ENCODE measurements around the gene RTL1.

RTL1 gene

GRCh38 chr14:100903672-100904185 is at the start of gene RTL1:
TSS of gene RTL1 (minus strand) at chr14:100903722. CDS start at chr14:100884788, 18,934 bp downstream.
- peak; percentile 28 for DNase-seq

GRCh38 chr14:100950024-100950423 is 46.5 kb upstream of the RTL1 start:
- no peak for DNase-seq

GRCh38 chr14:100944052-100944451 is 40.5 kb upstream of the RTL1 start:
- DNase-seq = no peak

GRCh38 chr14:100930270-100930669 is 26.7 kb upstream of the RTL1 start:
- no peak for DNase-seq

DNA sequence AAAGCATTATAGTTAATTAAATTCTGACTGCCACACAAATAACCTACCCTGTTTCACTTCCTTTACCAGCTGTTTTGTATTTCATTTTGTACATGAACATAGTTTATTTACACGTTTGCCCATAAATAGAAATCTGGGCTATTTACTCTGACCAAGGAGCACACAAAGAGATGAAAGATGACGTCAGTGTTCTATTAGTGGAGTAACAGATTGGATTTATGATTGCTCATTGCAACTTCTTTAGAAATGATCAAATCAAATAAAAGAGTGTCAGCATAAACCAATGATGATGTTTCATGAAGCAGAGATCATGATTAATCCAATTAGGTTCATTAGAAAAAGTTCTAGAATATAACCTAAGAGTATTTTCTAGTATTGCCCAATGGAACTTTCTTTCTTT is 12.0 kb upstream of the RTL1 start:
- DNase-seq = no peak

DNA sequence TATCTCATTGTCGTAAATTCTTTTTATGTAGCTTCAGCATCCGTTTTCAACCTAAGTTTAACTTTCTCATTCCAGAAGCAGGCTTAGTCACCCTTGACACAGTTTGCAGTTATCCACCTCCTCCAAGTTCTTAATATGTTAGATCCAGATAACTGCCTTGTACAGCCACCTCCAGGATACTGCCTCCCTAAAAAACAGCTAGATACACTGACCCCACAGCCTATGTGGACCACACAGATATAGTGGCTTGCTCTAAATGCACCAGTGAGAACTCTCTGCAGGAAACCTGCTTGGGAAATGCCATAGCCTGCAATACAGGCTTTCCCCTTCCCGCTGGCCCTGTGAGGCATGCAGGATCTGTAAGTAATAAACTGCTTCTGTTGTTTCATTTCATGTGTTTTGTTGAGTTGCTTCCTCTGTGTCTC is 11.1 kb upstream of the RTL1 start:
- DNase-seq = no peak

GRCh38 chr14:100911665-100912316 is 8.3 kb upstream of the RTL1 start:
- no peak for DNase-seq

DNA sequence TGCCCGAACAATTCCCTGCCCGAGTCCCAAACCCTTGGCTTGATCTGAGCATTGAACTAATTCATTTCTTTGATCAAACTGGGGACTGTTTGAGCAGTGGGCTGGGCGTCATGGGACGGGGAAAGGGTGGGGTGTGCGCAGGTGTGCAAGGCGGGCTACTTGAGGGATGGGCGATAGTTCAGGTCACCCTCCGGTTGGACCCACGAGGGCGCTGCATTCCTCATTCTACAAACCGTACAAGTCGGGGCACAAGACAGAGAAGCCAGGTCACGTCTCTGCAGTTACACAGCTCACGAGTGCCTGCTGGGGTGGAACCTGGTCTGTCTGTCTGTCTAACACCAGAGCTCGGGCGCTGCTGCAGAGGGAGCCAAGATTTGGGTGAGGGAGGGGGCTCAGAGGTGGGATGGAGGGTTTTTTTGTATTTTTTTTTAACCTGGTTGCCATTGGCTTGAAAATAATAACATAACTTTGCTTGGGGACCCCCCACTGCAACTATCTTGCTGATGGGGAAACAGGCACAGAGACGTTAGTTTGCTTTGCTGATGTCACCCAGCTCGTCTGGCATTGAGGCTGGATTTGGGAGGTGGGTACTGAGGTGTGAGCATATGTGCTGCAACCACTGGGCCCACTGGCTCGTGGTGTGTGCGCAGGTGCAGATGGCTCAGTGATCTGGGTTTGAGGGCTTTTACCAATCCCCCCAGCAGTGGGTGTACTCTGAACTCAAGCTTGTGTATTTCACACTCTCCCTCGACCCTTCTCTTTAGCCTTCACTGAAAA is 7.6 kb upstream of the RTL1 start:
- DNase-seq = no peak

- no peak for DNase-seq
These were observed 5.9 kb upstream of the RTL1 start for GRCh38 chr14:100909439-100909838.

DNA sequence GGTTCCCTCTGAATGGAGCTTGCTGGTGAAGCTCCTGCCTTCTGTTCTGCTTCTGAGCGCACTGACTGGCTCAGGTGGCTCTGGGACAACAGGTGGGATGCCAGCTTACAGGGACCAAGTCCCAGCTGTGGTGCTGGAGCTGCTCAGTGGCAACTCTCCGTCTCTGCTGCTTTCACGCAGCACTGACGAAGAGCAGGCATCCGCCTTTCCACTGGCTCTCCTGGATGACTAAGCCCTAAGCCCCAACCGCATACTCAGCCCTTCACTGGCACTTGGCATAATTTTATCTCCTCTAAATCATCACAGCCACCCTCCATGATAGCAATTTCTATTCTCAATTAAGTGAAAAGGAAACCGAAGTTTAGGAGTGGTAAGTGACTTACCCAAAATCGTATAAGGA is 3.7 kb upstream of the RTL1 start:
- no peak for DNase-seq

GRCh38 chr14:100906420-100906819 is 2.9 kb upstream of the RTL1 start:
- no peak for DNase-seq

DNA sequence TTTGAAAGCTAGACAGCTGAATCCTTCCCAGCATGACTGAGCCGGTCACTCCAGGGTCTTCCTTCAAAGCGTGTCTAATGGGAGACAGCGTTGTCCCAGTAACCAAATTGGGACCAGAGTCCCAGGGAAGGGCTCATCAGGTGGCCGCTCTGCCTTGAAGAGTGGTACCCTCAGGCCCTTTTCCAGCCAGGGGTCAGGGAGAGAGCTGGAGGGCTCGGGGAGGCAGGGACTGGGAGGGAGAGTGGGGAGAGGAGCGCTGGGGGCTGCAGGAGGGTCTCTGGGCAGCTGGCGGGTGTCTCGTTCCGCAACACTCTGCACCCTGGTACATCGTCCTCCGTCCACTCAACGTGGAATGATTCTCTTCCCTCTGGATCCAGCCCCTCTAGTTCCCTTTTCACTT is 1.6 kb upstream of the RTL1 start:
- no peak for DNase-seq

DNA sequence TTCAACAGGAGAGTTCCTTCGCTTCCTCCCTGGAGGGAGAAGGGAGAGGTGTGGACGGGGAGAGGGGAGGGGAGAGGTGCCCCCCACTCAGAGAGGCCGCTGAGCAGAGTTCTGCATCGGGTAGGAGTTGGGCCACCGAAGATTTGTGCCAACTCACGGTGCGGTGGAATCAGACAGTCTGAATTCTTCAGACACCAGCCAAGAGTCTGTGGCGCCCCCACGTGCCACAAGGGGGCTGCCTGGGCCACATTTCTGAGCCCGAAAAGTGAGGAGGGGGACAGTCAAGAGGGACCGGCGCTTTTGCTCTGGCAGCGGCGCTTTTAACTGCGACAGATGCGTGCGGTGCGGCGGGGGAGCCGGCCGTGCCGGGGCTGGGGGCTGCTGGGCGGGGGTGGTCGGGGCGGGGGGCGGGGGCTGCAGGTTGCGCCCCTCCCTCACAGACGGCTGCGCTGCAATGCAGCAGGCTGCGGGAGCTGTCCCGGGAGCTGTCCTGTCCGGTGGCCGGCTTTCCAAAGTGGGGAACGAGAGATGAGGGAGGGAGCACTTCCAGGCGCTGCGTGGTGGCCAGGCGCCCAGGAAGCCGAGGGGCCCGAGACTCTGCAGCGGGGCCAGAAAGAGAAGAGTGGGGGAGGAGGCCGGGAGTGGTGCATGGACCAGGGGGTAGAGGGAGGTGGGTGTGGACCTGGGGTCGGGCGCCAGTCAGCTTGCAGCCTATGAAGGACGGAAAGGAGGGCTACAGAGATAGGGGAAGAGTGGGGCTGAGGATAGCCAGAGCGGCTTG is 975 bp upstream of the RTL1 start:
- DNase-seq = no peak

DNA sequence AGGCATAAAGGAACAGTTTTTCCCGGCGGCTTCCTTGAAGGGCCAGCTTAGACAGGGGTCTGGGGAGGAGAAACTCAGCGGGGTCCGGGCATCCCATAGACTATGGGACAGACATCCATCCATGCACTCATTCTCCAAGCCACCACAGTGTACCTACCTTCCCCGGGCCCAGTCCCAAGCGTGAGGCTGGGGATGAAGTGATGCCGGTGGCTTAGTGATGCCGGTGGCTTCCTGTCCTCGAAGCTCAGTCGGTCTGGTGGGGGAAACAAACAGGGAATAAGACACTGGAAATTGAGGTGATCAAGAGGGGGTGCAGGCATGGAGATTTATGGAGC is 421 bp downstream of the RTL1 start:
- no peak for DNase-seq

- no peak for DNase-seq
These were observed 1.0 kb downstream of the RTL1 start for GRCh38 chr14:100902295-100903133.

- peak; percentile 41 for DNase-seq
These were observed 1.9 kb downstream of the RTL1 start for GRCh38 chr14:100901391-100902183.

- peak; percentile 60 for DNase-seq
These were observed 2.6 kb downstream of the RTL1 start for GRCh38 chr14:100900837-100901390.

DNA sequence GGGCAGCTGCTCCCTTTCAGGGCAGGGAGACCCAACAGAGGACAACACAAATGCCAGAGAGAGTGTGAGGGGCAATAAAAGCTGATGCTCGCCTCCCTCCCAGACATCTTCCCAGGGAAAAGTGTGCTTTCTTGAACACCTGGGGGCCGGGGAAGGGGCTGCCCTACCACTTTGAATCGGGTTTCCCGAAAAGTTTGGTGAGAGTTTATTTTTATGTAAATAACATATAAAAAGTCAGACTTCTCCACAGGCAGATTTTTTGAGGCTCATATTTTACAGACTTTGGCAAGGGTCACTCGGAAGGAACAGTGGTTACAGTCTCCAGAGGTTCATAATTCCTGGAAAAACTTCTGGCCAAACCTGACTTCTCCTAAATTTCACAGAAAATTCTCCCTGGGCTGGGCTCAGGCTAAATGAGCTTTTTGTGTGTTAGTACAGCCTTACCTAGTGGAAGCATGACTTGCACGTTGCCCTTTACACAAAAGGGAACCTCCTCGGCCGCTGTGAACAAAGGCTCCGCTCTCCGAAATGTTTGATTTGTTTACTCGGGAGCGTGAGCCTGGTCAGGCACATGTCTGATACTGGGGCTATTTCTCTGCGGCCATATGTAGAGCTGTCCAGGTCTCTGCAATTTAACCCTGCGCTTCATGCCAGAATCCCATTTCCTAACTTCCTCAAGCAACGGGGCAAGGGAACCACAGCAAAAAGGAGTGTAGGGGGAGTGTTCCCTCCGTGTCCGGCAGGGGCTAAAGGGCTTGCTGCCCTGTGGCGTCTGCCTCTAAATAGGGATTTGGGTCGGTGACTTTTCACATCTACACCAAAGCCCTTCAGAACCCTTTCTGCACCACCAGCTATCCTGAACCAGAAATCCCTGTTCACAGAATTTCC is 3.4 kb downstream of the RTL1 start:
- peak; percentile 32 for DNase-seq

DNA sequence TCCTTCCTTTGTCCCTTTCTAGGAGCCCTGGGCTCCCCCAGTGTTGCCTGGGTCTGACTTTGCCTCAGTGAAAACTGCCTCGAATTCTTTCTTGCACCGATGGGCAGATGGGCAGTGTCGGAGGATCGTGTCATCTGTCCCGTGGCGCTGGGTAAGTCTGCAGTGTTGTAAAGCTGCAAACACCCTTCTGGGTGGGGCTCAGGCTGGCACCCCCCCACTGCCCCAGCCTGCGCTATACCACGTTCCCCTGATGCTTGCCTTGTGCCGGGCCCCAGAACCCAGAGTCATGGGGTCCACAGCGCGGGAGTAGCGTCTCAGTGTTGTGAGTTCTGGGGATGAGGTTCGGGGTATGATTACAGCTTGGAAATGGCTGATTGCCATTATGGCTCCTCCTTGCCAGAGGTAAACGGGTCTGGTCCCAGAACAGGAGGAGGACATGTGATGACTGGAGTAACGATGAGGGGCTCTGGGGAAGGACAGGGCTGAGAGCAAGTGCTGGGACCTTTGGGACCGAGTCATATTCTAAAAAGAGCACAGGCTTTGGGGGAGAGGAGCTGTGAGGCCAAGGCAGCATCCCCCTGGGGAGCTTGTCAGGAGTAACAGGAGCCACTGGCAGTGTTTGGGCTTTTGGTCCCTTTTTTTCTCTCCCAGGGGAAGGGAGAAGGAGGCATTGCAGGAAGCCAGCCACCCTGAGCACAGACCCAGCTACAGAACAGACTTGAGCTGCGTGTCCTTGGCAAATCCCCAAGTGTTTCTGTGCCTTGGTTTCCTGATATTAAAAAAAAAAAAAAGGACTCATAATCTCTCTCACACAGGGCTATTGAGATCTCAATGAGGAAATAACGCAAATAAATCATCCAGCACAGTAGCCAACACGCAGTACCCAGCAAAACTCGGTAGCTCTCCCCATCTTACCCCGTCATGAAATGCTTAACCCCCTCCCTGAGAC is 4.3 kb downstream of the RTL1 start:
- DNase-seq = no peak

All from activated CD8-positive, alpha-beta memory T cell treated with anti-CD3 and anti-CD28 coated beads, Interleukin-2, amount 50 U/mL, for 48 hours (primary cell).